T-helper 2 cell treated with Interferon-gamma antibody and Interleukin-4, amounts not matched to agents 100 ng/mL and 5 ng/mL, for 36 hours (primary cell): ENCODE data around the gene ISG20. TPM values are rescaled to one million over a fixed set of nuclear protein-coding genes. Genes with fewer than 3 reads are reported as not detected.

Source experiments
- intact Hi-C: fragments of 100-400 bp; cut with micrococcal nuclease; formaldehyde crosslinking; loops from one replicate; pipeline ENCODE4 v1.15.1; 2023
- total RNA-seq: library from RNA; stranded (reverse); gene quantifications from 2 replicates; pipeline ENCODE4 v1.2.3, GENCODE V29; 2022

Gene ISG20
- total RNA-seq, 1 donor from 2014 or later: 71.3 TPM

- intact Hi-C loops: no loop called here
These were observed 13.8 kb downstream of the ISG20 start for GRCh38 chr15:88652456-88653199.

GRCh38 chr15:88653200-88654064 is 14.6 kb downstream of the ISG20 start:
- intact Hi-C loops: no loop called here

GRCh38 chr15:88654430-88655102 is 15.8 kb downstream of the ISG20 start:
- intact Hi-C loops: no loop called here

GRCh38 chr15:88655103-88655553 is 16.3 kb downstream of the ISG20 start:
- intact Hi-C loops: no loop called here

- intact Hi-C loops: no loop called here
These were observed 17.1 kb downstream of the ISG20 start for GRCh38 chr15:88655800-88656488.

GRCh38 chr15:88656760-88657221 is 18.0 kb downstream of the ISG20 start:
- intact Hi-C loops: no loop called here

GRCh38 chr15:88657326-88658069 is 18.7 kb downstream of the ISG20 start:
- intact Hi-C loops: no loop called here

- intact Hi-C loops: no loop called here
These were observed 19.5 kb downstream of the ISG20 start for GRCh38 chr15:88658070-88658965.

- intact Hi-C loops: no loop called here
These were observed 20.4 kb downstream of the ISG20 start for GRCh38 chr15:88658972-88659931.

- intact Hi-C loops: loop anchor here (5.0 kb wide), 1 partner anchor 189 kb away; no protein-coding TSS in a partner anchor
These were observed 22.4 kb downstream of the ISG20 start for GRCh38 chr15:88661041-88661700.

- intact Hi-C loops: loop anchor here (5.0 kb wide), 1 partner anchor 190 kb away; no protein-coding TSS in a partner anchor
These were observed 23.1 kb downstream of the ISG20 start for GRCh38 chr15:88661761-88662556.

- intact Hi-C loops: loop anchor here (5.0 kb wide), 1 partner anchor 191 kb away; no protein-coding TSS in a partner anchor
These were observed 24.4 kb downstream of the ISG20 start for GRCh38 chr15:88663141-88663621.

- intact Hi-C loops: loop anchor here (1.0 to 5.0 kb wide), 2 partner anchors 40 to 192 kb away; no protein-coding TSS in a partner anchor
These were observed 25.4 kb downstream of the ISG20 start for GRCh38 chr15:88664151-88664778.

GRCh38 chr15:88674661-88675060 is 35.8 kb downstream of the ISG20 start:
- intact Hi-C loops: no loop called here

GRCh38 chr15:88678755-88679154 is 39.9 kb downstream of the ISG20 start:
- intact Hi-C loops: no loop called here
